BE2C (cell line): ENCODE measurements around the gene ZNF839.

ENCODE experiments used
- DNase-seq: peaks from one replicate; pipeline ENCODE4 v3.0.0-alpha.2; 2020
- H3K27me3 ChIP-seq: fragments of 250-450 bp; sonication (Bioruptor Pico); 2 replicates; pipeline ENCODE4 v1.5.1; 2020; ENCODE audit warnings: mild to moderate bottlenecking
- H3K36me3 ChIP-seq: fragments of 250-450 bp; sonication (Bioruptor Pico); 2 replicates; pipeline ENCODE4 v1.5.1; 2020; ENCODE audit warnings: mild to moderate bottlenecking
- H3K4me1 ChIP-seq: fragments of 250-450 bp; sonication (Bioruptor Pico); 2 replicates; pipeline ENCODE4 v1.5.1; 2020
- H3K4me3 ChIP-seq: 2 replicates; pipeline ENCODE4 v1.5.1; 2011; ENCODE audit warnings: low read depth, low read length
- H3K9me3 ChIP-seq: fragments of 250-450 bp; sonication (Bioruptor Pico); 2 replicates; pipeline ENCODE4 v1.5.1; 2020
- TF ChIP-seq, protein P1 (sequence below): IDR thresholded peaks from 2 replicates; pipeline ENCODE4 v1.5.1; 2012; ENCODE audit warnings: mild to moderate bottlenecking, low read depth, low read length

ZNF839 gene

DNA sequence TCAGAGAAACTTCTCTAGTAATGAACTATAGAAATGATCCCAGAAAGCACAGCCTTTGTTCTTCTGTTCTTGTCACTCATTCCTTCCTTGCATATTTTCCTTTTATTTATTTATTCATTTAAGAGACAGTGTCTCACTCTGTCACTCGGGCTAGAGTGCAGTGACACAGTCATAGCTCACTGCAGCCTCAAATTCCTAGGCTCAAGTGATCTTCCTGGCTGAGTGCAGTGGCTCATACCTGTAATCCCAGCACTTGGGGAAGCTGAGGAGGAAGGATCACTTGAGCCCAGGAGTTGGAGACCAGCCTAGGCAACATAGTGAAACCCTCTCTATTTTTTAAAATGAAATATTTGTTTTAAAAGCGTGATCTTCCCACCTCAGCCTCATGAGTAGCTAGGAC is 54.7 kb downstream of the ZNF839 start:
- H3K4me3 ChIP-seq: no peak overlapping the region
- no peaks in the 10 kb centered on the region for H3K27me3 ChIP-seq
- H3K4me1 ChIP-seq: no peaks in the 10 kb centered on the region
- TF ChIP-seq, protein P1, sequence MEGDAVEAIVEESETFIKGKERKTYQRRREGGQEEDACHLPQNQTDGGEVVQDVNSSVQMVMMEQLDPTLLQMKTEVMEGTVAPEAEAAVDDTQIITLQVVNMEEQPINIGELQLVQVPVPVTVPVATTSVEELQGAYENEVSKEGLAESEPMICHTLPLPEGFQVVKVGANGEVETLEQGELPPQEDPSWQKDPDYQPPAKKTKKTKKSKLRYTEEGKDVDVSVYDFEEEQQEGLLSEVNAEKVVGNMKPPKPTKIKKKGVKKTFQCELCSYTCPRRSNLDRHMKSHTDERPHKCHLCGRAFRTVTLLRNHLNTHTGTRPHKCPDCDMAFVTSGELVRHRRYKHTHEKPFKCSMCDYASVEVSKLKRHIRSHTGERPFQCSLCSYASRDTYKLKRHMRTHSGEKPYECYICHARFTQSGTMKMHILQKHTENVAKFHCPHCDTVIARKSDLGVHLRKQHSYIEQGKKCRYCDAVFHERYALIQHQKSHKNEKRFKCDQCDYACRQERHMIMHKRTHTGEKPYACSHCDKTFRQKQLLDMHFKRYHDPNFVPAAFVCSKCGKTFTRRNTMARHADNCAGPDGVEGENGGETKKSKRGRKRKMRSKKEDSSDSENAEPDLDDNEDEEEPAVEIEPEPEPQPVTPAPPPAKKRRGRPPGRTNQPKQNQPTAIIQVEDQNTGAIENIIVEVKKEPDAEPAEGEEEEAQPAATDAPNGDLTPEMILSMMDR: no peak
- H3K36me3 ChIP-seq: peaks cover 10% of the 10 kb centered on the region
- DNase-seq: no peak
- H3K9me3 ChIP-seq: no peaks in the 10 kb centered on the region

DNA sequence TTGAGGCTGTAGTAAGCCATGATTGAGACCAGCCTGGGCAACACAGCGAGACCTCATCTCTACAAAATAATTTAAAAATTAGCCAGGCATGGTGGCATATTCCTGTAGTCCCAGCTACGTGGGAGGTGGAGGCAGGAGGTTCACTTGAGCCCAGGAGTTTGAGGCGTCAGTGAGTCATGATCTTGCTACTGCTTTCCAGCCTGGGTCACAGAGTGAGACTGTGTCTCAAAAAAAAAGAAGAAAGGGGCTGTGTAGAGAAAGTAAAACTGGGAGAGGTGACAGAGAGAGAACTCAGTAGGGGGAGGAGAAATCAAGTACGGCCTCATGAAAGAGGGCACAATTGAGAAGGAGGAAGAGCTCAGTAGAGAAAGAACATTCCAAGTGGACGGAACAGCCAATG is 55.6 kb downstream of the ZNF839 start:
- TF ChIP-seq, protein P1: no peak
- DNase-seq: no peak
- no peaks in the 10 kb centered on the region for H3K9me3 ChIP-seq
- no peak overlapping the region for H3K4me3 ChIP-seq
- no peaks in the 10 kb centered on the region for H3K4me1 ChIP-seq
- H3K36me3 ChIP-seq: peaks cover 10% of the 10 kb centered on the region
- H3K27me3 ChIP-seq: no peaks in the 10 kb centered on the region

GRCh38 chr14:102377696-102378095 is 58.1 kb downstream of the ZNF839 start:
- no peaks in the 10 kb centered on the region for H3K9me3 ChIP-seq
- no peaks in the 10 kb centered on the region for H3K4me1 ChIP-seq
- no peaks in the 10 kb centered on the region for H3K27me3 ChIP-seq
- no peak for DNase-seq
- H3K36me3 ChIP-seq: peaks cover 10% of the 10 kb centered on the region
- TF ChIP-seq, protein P1: no peak
- H3K4me3 ChIP-seq: no peak overlapping the region

GRCh38 chr14:102378830-102379229 is 59.3 kb downstream of the ZNF839 start:
- no peaks in the 10 kb centered on the region for H3K27me3 ChIP-seq
- no peak for DNase-seq
- H3K36me3 ChIP-seq: peaks cover 10% of the 10 kb centered on the region
- TF ChIP-seq, protein P1: no peak
- no peak overlapping the region for H3K4me3 ChIP-seq
- H3K4me1 ChIP-seq: no peaks in the 10 kb centered on the region
- H3K9me3 ChIP-seq: no peaks in the 10 kb centered on the region

DNA sequence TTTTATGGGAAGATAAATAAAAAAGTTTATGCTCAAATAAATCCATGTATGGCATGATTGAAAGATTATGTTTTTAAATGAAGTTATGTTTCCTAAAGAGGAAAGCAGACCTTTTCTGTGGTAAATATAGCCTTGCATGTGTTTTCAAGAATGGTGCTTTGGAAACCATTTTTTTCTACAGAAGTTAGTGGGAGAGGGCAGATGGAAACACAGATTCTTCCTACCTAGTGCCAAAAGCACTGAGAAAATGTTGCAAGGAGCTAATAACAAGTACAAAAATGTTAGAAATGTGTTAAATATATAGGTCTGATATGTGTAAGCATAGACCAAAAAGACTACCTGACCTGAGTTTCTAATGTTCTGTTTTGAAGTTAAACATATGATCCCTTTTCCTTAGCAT is 67.5 kb downstream of the ZNF839 start:
- TF ChIP-seq, protein P1: no peak
- no peaks in the 10 kb centered on the region for H3K36me3 ChIP-seq

DNA sequence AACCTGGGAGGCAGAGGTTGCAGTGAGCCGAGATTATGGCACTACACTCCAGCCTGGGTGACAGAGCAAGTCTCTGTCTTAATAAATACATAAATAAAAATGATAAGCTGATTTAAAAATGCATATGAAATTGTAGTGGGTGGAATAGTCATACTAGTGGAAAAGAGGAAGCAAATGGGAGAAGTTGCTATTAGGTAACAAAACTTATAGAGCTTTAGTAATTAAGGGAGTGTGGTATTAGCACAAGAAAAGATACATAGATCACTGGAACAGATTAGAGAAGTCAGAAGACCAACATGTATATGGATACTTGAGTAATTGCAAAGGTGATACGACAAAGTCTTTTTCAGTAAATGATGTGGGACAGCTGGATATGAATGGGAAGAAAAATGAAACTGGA is 69.7 kb downstream of the ZNF839 start:
- Histone ChIP-seq H3K9me3 (no peaks in the 10 kb centered on the region), H3K36me3 (no peaks in the 10 kb centered on the region), H3K4me3 (no peak overlapping the region), H3K27me3 (no peaks in the 10 kb centered on the region), H3K4me1 (no peaks in the 10 kb centered on the region)
- TF ChIP-seq, protein P1: no peak
- no peak for DNase-seq

More for the DNA sequence above, 67.5 kb downstream of the ZNF839 start:
- H3K27me3 ChIP-seq: no peaks in the 10 kb centered on the region
- no peaks in the 10 kb centered on the region for H3K9me3 ChIP-seq
- no peak for DNase-seq
- H3K4me3 ChIP-seq: no peak overlapping the region
- no peaks in the 10 kb centered on the region for H3K4me1 ChIP-seq
